GM18502 (cell line): Measurements from ENCODE around the gene TNFSF4.
"Not testable (repeated sequence)": the region's sequence is repeated elsewhere in the genome, so short reads cannot be mapped to it uniquely, and the experiment has no call there.

Experiments
- ATAC-seq: cut with Tn5 transposase; IDR thresholded peaks from one replicate; pipeline ENCODE4 v1.9.1; 2021; ENCODE audit warnings: mild to moderate bottlenecking; ENCODE audit not compliant: unreplicated experiment, poor library complexity

Gene TNFSF4

DNA sequence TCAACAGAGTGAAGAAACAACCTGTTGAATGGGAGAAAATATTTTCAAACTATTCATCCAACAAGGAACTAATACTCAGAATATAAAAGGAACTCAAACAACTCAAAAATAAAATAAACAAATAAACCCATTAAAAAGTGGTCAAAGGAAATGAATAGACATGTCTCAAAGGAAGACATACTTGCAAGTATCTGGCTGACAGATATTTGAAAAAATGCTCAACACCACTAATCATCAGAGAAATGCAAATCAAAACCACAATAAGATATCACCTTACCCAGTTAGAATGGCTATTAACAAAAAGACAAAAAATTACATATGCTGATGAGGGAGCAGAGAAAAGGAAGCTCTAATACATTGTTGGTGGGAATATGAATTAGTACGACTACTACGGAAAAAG lies 38.2 kb downstream of the TNFSF4 start:
- no peak for ATAC-seq

DNA sequence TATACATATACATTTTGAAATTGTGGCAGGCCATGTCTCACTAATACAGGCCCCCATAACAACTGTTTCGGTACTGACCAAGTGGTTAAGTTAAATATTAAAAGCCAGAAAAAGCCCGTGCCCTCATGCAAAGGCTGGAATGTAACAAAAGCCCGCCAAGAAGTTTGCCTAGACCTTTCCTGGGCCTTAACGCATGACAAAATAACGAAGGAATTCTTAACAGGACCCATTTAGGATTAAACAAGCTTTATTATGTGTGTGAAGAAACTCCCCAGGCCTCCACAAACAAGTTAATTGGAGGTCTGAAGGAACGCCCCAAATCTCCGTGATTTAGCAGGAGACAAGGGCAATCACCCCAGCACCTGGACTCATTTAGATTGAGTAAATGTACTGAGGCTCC lies 42.4 kb downstream of the TNFSF4 start:
- ATAC-seq = no peak

DNA sequence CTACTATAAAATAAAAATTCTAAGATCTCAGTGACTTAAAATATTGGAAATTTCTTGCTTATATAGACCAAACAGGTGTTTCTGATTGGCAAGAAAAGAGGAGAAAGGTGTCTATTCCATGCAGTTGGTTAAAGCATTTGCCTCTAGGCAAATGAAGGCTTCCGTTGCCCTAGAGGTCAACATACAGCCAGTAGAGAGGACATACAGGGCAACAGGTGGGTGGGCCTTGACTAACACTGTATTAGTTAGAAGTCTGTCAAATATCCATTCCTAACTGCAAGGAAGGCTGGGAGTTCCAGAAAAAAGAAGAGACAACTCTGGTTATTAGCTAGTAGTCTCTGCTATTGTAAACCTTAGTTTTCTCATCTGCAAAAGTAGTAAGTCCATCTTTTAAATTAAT lies 43.0 kb downstream of the TNFSF4 start:
- ATAC-seq = no peak

DNA sequence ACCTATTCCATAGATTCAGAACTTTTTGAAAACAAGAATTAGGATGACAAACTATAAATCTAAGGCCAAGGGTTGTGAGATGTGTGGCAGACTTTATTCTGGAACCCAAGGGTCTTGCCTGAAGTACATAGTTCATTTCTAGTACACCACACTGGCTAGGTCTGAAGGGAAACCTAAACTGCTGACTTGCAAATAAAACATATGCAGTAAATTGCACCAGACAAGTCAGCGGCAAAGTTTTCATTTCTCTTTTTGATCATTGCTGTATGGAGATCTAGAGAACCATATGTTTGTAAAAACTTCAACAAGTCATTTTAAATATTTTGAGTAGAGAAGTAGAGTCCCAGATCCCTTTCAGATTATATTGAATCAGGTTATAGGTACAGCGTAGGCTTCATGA lies 43.9 kb downstream of the TNFSF4 start:
- ATAC-seq = no peak

DNA sequence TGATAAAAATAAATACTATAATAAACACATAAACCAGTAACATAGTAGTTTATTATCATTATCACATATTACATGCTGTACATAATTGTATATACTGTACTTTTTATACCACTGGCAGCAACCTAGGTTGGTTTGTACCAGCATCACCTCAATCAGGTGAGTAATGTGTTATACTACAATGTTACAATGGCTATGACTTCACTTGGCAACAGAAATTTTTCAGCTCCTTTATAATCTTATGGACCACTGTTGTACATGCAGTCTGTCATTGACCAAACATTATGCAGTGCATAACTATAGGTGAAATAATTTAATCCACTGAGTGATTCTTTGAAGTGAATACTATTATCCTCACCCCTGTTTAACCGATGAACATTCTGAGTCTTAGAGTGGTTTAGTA lies 44.5 kb downstream of the TNFSF4 start:
- ATAC-seq = no peak

DNA sequence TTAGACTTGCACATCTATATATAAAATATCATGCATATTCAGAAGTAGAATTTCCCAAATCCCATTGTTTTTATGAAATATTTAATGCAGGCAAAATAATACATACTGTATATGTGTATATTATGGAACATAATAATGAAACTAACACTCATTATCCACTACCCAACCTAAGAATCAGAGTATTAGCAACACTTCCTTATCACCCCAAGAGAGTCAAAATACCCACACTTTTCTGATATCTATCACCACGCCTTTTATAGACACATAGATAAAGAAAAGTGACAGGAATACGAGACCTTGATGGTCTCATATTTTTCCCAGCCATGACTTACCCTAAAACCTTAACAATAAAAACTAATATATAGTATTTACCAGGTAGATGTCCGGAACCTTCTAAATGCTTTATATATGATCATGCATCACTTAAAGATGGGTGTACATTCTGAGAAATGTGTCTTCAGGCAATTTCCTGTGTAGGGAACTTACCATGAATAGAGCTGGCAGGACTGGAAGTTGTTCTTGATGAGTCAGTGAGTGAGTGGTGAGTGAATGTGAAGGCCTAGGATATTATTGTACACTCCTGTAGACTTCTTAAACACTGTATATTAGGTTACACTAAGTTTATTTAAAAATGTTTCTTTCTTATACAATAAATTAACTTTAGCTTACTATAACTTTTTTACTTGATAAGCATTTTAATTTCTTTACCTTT lies 45.5 kb downstream of the TNFSF4 start:
- ATAC-seq = no peak

DNA sequence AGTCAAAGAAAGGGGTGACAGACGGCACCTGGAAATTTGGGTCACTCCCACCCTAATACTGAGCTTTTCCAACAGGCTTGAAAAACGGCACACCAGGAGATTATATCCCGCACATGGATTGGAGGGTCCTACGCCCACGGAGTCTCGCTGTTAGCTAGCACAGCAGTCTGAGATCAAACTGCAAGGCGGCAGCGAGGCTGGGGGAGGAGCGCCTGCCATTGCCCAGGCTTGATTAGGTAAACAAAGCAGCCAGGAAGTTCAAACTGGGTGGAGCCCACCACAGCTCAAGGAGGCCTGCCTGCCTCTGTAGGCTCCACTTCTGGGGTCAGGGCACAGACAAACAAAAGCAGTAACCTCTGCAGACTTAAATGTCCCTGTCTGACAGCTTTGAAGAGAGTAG lies 53.2 kb downstream of the TNFSF4 start:
- ATAC-seq = not testable (repeated sequence)

DNA sequence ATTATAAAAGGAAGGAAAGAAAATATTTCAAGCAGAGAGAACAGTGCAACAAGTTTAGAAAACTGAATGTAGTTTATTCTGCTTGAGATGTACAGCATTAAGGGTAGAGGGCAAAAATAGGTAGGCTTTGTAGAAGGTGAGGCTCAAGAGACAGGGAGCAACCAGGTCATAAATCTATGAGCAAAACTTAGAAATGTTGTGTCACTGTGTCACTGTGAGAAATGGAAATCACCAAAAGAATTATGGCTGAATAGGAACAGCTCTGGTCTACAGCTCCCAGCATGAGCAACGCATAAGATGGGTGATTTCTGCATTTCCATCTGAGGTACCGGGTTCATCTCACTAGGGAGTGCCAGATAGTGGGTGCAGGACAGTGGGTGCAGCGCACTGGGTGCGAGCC lies 53.6 kb downstream of the TNFSF4 start:
- no peak for ATAC-seq

DNA sequence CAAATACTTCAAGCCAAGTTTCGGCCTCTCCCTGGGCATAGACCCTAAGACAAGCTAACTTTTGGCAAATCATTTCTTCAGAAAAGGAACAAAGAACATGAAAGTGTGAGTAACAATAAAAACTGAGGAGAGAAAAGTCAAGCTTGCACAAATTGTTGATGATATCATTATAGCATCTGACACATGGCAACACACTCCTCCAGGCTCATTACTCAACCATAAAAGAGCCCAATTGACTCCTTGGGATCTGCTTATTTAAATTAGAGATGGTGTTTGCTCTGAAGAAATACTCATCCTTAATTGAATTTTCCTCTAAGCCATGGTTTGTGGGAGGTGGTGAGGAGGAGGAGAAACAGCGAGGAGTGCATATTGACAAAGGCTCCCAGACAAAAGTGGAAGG lies 54.5 kb downstream of the TNFSF4 start:
- no peak for ATAC-seq

DNA sequence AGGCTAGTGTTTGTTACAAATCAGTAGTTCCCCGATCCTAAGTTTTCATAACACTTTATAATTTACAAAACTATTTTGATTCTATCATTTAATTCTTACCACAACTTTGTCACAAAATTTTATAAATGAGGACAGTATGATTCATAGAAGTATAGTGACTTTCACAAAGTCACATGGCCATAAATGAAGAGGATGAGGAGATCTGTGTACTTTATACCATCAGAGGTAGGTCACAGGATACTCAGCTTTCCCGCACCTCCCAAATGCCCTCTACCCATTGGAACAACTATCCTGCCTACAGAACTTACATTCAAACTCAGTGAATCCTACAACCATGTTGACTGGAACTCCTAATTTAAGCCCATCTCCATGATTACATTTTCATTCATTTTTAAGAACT lies 56.3 kb downstream of the TNFSF4 start:
- ATAC-seq = no peak

DNA sequence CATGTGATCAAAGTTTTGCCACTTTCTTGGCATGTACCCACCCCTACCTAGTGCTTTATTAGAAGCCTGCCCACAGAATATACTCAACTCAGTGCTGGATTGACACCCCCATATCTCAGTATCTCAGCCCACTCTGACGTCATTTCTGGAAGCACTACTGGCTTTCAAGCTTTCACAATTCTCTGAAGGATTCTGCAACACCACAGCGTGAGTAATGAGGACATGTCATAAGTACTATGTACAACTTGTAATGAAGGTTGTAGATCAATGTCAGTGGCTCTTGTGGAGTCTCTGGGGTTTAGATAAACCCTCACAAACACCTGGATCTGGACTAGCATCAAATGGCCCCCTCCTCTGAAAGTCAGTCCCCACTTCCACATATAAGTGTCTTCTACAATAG lies 57.2 kb downstream of the TNFSF4 start:
- ATAC-seq = no peak

DNA sequence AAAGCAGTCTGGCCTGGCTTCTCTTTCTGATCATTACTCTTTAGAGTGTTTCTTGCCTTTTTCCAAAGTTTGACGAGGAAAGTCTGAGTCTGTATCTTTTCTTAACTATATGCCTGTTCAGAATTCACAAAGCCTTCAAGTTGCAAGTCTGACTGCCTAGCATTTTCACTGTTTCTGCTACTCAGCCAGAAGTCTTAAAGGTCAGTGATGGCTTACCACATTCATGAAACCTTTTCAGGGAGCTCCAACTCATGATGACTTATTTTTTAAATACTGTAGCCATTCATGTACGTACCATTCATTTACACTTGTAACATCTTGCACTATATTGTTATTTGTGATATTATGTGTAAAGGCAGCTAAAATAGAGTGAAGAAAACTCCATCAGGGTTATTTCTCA lies 58.2 kb downstream of the TNFSF4 start:
- ATAC-seq = no peak

DNA sequence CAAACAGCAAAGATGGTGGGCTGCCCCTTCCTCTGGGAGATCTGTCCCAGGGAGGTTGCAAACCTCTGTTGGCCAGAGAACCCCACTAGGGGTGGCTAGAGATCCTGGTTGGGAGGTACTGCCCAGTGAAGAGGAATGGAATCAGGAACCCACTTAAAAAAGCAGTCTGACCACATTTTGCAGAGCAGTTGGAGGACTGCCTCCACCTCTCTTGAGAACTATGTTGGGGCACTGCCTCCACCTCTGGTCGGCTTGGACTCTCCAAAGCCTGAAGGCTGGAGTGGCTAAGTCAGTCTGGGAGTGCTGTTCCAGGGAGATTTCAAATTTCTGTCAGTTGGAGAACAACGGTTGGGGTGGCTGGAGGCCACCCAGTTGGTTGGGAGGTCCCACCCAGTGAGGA lies 58.6 kb downstream of the TNFSF4 start:
- no peak for ATAC-seq

DNA sequence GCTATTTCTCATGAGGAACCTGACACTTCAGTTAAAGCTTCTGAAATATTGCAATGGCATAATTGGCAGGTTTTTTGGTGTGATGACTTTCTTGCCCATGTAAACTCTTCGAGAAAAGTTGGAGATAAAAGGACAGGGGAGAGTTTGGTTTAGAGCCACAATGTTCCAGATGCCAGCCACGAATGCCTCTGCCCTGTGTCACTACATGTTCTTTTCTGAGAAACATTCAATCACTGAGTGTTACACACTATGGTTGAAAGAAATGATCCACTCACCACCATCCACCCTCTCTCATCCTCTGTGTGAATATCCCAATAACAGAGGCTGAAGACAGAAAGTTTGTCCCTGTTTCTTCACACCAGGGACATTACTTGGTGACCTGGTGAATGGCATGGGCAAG lies 66.4 kb downstream of the TNFSF4 start:
- no peak for ATAC-seq

DNA sequence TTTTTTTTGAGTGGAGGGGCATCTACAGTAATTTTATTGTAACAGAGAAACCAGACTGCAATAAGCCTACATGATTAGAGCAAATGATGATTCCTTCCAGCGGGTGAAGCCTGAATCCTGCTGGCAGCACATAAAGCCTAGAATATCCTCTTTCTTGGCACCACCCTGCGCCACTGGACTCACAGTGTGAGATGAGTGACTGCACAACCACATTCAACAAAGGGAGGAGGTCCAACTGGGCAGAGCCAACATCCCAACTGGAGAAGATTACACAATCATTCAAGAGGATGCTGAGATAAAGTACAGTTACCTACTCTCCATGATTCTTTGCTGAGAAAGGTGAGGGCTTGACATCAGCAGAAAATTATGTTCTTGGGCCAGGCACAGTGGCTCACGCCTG lies 67.4 kb downstream of the TNFSF4 start:
- no peak for ATAC-seq

DNA sequence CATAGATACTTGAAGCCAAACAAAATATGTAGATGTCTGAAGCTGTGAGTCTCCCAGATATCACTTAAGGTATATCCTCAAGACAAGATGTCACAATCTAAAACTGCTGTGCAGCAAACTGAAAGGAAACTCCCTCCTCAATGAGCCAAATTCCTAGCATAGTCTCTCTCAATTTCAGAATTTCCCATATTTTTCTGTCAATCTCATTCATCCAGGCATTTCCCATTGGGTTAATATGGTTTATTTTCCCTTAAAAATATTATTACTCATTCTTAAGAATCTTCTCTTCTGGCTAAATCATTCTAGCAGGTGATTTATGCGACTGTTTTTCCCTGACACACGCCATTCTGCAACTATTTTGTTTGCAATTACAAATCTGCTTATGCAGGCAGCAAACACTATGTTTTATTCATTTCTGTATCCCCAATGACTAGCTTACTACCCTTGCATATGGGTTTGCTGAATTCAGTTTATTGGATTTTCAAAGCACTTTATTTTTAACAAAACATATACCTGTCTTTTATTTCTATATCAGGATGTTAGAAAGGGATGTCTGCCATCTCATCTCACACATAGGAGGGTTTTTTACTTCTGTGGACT lies 69.9 kb downstream of the TNFSF4 start:
- no peak for ATAC-seq

DNA sequence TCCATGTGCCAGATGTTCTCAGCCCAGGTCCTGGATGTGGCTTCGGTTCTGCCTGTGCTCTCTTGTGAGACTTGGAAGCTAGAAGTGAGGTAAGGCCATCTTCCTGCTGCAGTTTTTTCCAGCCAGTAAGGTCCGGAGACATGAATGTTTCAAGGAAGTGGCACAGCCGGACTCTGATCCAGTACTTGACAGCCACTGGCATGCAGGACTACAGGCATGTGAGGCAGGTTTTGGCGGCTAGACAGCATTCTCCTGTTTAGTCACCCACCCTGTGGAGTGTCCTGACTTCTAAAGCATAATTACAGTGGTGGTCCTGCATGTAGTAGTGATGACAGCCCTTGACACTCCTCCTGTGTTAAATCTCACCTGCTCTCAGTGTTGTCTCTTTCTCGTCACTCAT lies 72.3 kb downstream of the TNFSF4 start:
- no peak for ATAC-seq

DNA sequence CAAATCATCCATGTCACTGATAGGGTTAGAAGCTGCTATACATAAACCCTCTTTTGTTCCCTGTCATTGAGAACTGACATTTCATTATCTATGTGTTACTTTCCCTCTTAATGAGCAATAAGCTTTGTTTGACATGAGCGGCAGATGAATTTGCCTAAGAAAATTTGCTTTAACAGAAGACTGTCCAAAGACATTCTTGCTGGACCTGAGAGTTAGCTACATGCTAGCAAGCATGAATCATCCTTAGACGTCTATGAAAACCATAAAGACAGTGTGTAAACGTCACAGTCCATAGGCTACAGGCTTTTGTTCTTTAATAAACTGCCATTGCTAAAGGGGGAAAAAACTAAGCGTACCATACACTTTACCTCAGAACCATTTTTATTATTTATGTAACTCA lies 73.1 kb downstream of the TNFSF4 start:
- ATAC-seq = no peak
